HG02938 (cell line): ENCODE measurements around the gene SEZ6L2.

Source experiments
- ATAC-seq: cut with Tn5 transposase; IDR thresholded peaks from one replicate; pipeline ENCODE4 v1.9.1; 2021; ENCODE audit warnings: mild to moderate bottlenecking, moderate library complexity; ENCODE audit not compliant: unreplicated experiment

SEZ6L2 gene

DNA sequence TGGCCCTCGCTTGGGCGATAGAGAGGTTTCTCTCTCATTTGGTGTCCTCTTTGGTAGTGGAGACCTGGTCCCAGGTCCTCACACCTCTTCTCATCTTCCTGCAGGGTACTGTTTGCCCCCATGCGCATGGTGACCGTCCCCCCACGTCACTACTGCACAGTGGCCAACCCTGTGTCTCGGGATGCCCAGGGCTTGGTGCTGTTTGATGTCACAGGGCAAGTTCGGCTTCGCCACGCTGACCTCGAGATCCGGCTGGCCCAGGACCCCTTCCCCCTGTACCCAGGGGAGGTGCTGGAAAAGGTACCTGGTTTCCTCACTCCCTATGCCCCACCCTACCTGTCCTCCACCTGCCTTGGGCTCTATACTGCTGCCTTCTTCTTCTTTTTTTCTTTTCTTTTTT lies 68.6 kb downstream of the SEZ6L2 start:
- ATAC-seq: no peak

GRCh38 chr16:29826342-29826695 lies 73.0 kb downstream of the SEZ6L2 start:
- ATAC-seq: no peak

GRCh38 chr16:29825145-29826044 lies 74.0 kb downstream of the SEZ6L2 start:
- no peak for ATAC-seq

GRCh38 chr16:29824589-29825144 lies 74.7 kb downstream of the SEZ6L2 start:
- no peak for ATAC-seq

GRCh38 chr16:29821643-29822115 lies 77.7 kb downstream of the SEZ6L2 start:
- ATAC-seq: no peak
